Loucy (cell line): Measurements from ENCODE around the gene CACNA1I.

Experiments
- H2AFZ ChIP-seq: fragments of 200-600 bp; sonication (generic); 2 replicates; pipeline ENCODE4 v1.6.0; 2016; ENCODE audit warnings: antibody characterized with exemption, mild to moderate bottlenecking, low read length, moderate library complexity
- H3F3A ChIP-seq: fragments of 200-600 bp; 2 replicates; pipeline ENCODE4 v1.6.0; 2016; ENCODE audit warnings: antibody characterized with exemption, low read depth, mild to moderate bottlenecking
- H3K27me3 ChIP-seq: fragments of 200-600 bp; sonication (generic); 2 replicates; pipeline ENCODE4 v1.6.1; 2014; ENCODE audit warnings: low read length, mild to moderate bottlenecking; ENCODE audit not compliant: insufficient read depth, poor library complexity, severe bottlenecking
- H3K36me3 ChIP-seq: fragments of 200-600 bp; sonication (generic); 2 replicates; pipeline ENCODE4 v1.6.1; 2016; ENCODE audit warnings: low read length; ENCODE audit not compliant: insufficient read depth
- H3K4me1 ChIP-seq: fragments of 200-600 bp; sonication (generic); 2 replicates; pipeline ENCODE4 v1.5.1; 2014; ENCODE audit warnings: low read length, mild to moderate bottlenecking; ENCODE audit not compliant: insufficient read depth, poor library complexity, severe bottlenecking
- H3K4me2 ChIP-seq: fragments of 200-600 bp; sonication (generic); 2 replicates; pipeline ENCODE4 v1.6.0; 2014; ENCODE audit warnings: antibody characterized with exemption, low read length, low read depth, mild to moderate bottlenecking; ENCODE audit not compliant: poor library complexity, severe bottlenecking
- H3K4me3 ChIP-seq: fragments of 200-600 bp; sonication (generic); 2 replicates; pipeline ENCODE4 v1.5.1; 2014; ENCODE audit warnings: low read length, mild to moderate bottlenecking, mixed read lengths; ENCODE audit not compliant: poor library complexity, severe bottlenecking
- H3K79me2 ChIP-seq: fragments of 200-600 bp; sonication (generic); 2 replicates; pipeline ENCODE4 v1.6.1; 2014; ENCODE audit warnings: low read length; ENCODE audit not compliant: insufficient read depth
- H3K9ac ChIP-seq: fragments of 200-600 bp; sonication (generic); 2 replicates; pipeline ENCODE4 v1.6.0; 2014; ENCODE audit warnings: mild to moderate bottlenecking, low read depth, low read length, moderate library complexity; ENCODE audit not compliant: poor library complexity, severe bottlenecking
- H3K9me2 ChIP-seq: fragments of 200-600 bp; sonication (generic); replicated peaks from 2 replicates; pipeline ENCODE4 v1.6.1; 2016; ENCODE audit warnings: low read depth, low read length, mixed read lengths
- H3K9me3 ChIP-seq: fragments of 200-600 bp; sonication (generic); 2 replicates; pipeline ENCODE4 v1.6.1; 2014; ENCODE audit warnings: mild to moderate bottlenecking, antibody characterized with exemption, low read length, low read depth; ENCODE audit not compliant: insufficient read depth
- H4K20me1 ChIP-seq: fragments of 200-600 bp; sonication (generic); 2 replicates; pipeline ENCODE4 v1.6.0; 2014; ENCODE audit warnings: antibody characterized with exemption, low read length, mild to moderate bottlenecking; ENCODE audit not compliant: insufficient read depth, poor library complexity, severe bottlenecking
- EZH2phosphoT487 ChIP-seq: fragments of 200-600 bp; IDR thresholded peaks from 2 replicates; pipeline ENCODE4 v1.6.1; 2018; ENCODE audit warnings: antibody characterized with exemption, mild to moderate bottlenecking, moderate library complexity, borderline replicate concordance
- TF ChIP-seq, protein P1 (sequence below): fragments of 200-600 bp; sonication (generic); conservative IDR thresholded peaks from 2 replicates; pipeline ENCODE4 v1.5.1; 2014; ENCODE audit warnings: mild to moderate bottlenecking, antibody characterized with exemption, low read length

The CACNA1I gene

DNA sequence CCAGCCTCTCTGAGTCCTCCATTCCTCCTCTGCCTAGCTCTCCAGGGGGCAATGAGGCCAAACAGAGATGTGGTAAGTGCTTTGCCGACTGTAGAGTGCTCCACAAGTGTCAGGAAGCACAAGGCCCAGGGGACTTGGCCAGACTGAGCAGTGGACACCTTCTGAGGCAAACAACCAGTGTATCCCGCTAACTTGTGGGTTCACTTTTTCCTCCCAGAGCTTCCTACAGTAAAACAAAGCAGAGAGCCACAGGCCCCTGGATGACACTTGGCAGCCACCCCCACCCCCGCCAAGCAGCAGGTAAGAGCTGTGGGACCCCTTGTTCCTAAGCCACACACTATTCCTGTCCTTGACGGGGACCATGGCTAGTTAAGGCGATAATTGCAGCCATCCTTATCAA, 160.9 kb downstream of the CACNA1I start:
- Histone ChIP-seq H3K4me1 (no peaks in the 10 kb centered on the region), H3K9ac (no peak overlapping the region), H3K79me2 (no peaks in the 10 kb centered on the region), H3K9me2 (no peaks in the 10 kb centered on the region), H3K27me3 (no peaks in the 10 kb centered on the region), H3K4me2 (no peak overlapping the region), H3F3A (no peaks in the 10 kb centered on the region), H4K20me1 (no peaks in the 10 kb centered on the region), H3K36me3 (no peaks in the 10 kb centered on the region), H3K4me3 (no peak overlapping the region), H2AFZ (no peak overlapping the region), H3K9me3 (no peaks in the 10 kb centered on the region)
- no peak for TF ChIP-seq EZH2phosphoT487
- TF ChIP-seq, protein P1, sequence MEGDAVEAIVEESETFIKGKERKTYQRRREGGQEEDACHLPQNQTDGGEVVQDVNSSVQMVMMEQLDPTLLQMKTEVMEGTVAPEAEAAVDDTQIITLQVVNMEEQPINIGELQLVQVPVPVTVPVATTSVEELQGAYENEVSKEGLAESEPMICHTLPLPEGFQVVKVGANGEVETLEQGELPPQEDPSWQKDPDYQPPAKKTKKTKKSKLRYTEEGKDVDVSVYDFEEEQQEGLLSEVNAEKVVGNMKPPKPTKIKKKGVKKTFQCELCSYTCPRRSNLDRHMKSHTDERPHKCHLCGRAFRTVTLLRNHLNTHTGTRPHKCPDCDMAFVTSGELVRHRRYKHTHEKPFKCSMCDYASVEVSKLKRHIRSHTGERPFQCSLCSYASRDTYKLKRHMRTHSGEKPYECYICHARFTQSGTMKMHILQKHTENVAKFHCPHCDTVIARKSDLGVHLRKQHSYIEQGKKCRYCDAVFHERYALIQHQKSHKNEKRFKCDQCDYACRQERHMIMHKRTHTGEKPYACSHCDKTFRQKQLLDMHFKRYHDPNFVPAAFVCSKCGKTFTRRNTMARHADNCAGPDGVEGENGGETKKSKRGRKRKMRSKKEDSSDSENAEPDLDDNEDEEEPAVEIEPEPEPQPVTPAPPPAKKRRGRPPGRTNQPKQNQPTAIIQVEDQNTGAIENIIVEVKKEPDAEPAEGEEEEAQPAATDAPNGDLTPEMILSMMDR: no peak

DNA sequence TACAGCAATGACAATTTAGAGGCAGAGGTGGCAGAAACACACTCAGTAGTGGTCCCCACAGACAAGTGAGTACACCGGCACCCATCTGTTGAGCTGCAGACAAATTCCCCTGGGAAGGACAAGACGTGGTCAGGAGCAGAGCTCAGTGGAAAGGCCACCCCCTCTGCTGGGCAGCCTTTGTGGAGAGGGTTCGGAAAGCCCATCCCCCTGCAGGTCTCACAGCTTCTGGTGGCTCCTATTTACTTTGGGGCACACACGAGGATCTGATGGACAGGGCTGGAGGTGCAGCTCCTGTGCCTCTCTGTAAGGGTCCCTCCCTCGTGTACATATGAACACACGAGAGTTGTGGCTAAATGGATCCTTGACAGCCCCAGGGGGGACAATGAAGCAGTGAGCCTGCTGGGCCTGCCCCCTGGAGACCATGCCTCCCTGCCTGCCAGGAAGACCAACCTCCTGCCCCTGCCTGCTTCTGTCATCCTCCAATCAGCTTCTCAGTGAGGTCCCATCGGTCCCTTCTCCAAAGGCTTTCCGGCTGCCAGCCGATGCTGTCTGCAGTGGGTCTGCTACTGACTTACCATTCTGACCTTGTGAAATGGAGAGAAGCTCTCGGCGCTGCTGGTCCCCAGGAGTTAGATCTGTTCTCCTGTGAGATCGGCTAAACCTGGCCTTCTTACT, 161.5 kb downstream of the CACNA1I start:
- H3K27me3 ChIP-seq: no peaks in the 10 kb centered on the region
- H3F3A ChIP-seq: no peaks in the 10 kb centered on the region
- no peak overlapping the region for H2AFZ ChIP-seq
- TF ChIP-seq, protein P1: no peak
- no peak for TF ChIP-seq EZH2phosphoT487
- no peak overlapping the region for H3K4me3 ChIP-seq
- no peaks in the 10 kb centered on the region for H3K79me2 ChIP-seq
- no peaks in the 10 kb centered on the region for H4K20me1 ChIP-seq
- H3K9ac ChIP-seq: no peak overlapping the region
- H3K4me2 ChIP-seq: no peak overlapping the region
- H3K9me2 ChIP-seq: no peaks in the 10 kb centered on the region
- no peaks in the 10 kb centered on the region for H3K4me1 ChIP-seq
- H3K36me3 ChIP-seq: no peaks in the 10 kb centered on the region
- no peaks in the 10 kb centered on the region for H3K9me3 ChIP-seq

DNA sequence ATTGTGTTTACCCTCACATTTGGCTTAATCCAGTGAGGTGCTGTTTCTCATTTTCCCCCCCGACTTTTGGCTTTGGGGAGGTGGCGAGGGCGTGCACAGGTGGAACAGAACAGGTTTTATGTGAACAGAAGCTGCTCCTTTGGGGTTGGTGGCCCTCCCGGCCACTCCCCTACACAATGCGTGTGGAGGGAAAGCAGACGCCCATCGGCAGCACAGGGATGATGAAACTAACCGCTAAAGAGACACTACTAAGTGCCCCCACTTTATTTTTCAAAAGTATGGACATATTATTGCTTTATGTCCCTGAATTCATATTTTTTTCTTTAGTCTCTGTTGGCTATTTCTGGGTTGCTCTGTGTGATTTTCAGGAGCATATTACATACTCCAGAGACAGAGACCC, 162.1 kb downstream of the CACNA1I start:
- TF ChIP-seq, protein P1: no peak
- no peak for TF ChIP-seq EZH2phosphoT487
- Histone ChIP-seq H3K9ac (no peak overlapping the region), H3K9me2 (no peaks in the 10 kb centered on the region), H3K79me2 (no peaks in the 10 kb centered on the region), H3K36me3 (no peaks in the 10 kb centered on the region), H3K4me3 (no peak overlapping the region), H2AFZ (no peak overlapping the region), H3K4me1 (no peaks in the 10 kb centered on the region), H3K27me3 (no peaks in the 10 kb centered on the region), H3F3A (no peaks in the 10 kb centered on the region), H3K4me2 (no peak overlapping the region), H4K20me1 (no peaks in the 10 kb centered on the region), H3K9me3 (no peaks in the 10 kb centered on the region)
